ENCODE results near the gene DHH.

DHH gene

GRCh38 chr12:49100380-49100779 is 5.8 kb upstream of the DHH start:
- peak overlapping the region; percentile 54 for H3K27ac Mint-ChIP-seq
- H3K27me3 Mint-ChIP-seq (ENCODE audit: low read depth, poor library complexity), result peaks cover 13% of the 10 kb centered on the region
- no peak overlapping the region for H3K4me3 Mint-ChIP-seq

GRCh38 chr12:49098703-49099102 is 4.1 kb upstream of the DHH start:
- H3K27ac Mint-ChIP-seq, result no peak overlapping the region
- H3K9me3 Mint-ChIP-seq, result no peaks in the 10 kb centered on the region
- no peak overlapping the region for H3K4me3 Mint-ChIP-seq
- H3K4me1 Mint-ChIP-seq, result peaks cover 16% of the 10 kb centered on the region
- peaks cover 63% of the 10 kb centered on the region for H3K36me3 Mint-ChIP-seq (ENCODE audit: low read depth)
- no peak for DNase-seq
- TF ChIP-seq CTCF (IDR thresholded peaks at IDR 0.05), result no peak
- H3K27me3 Mint-ChIP-seq (ENCODE audit: low read depth, poor library complexity), result peaks cover 30% of the 10 kb centered on the region

More at GRCh38 chr12:49100380-49100779, 5.8 kb upstream of the DHH start:
- peaks cover 70% of the 10 kb centered on the region for H3K36me3 Mint-ChIP-seq (ENCODE audit: low read depth)
- peaks cover 2% of the 10 kb centered on the region for H3K4me1 Mint-ChIP-seq
- H3K9me3 Mint-ChIP-seq, result no peaks in the 10 kb centered on the region
- no peak for TF ChIP-seq CTCF (IDR thresholded peaks at IDR 0.05)
- no peak for DNase-seq

- H3K9me3 Mint-ChIP-seq, result no peaks in the 10 kb centered on the region
- no peak overlapping the region for H3K4me3 Mint-ChIP-seq
- peaks cover 22% of the 10 kb centered on the region for H3K4me1 Mint-ChIP-seq
- peaks cover 60% of the 10 kb centered on the region for H3K36me3 Mint-ChIP-seq (ENCODE audit: low read depth)
- H3K27ac Mint-ChIP-seq, result no peak overlapping the region
- TF ChIP-seq CTCF (IDR thresholded peaks at IDR 0.05), result peak; percentile 80
- H3K27me3 Mint-ChIP-seq (ENCODE audit: low read depth, poor library complexity), result peaks cover 37% of the 10 kb centered on the region
- DNase-seq, result peak; percentile 75
Observed at GRCh38 chr12:49098035-49098451, 3.4 kb upstream of the DHH start.

GRCh38 chr12:49097381-49097780 is 2.8 kb upstream of the DHH start:
- no peak for TF ChIP-seq CTCF (IDR thresholded peaks at IDR 0.05)
- Mint-ChIP-seq H3K9me3 (no peaks in the 10 kb centered on the region), H3K27me3 (ENCODE audit: low read depth, poor library complexity) (peaks cover 43% of the 10 kb centered on the region), H3K27ac (no peak overlapping the region), H3K4me1 (peaks cover 26% of the 10 kb centered on the region), H3K4me3 (no peak overlapping the region), H3K36me3 (ENCODE audit: low read depth) (peaks cover 60% of the 10 kb centered on the region)
- no peak for DNase-seq

GRCh38 chr12:49094975-49095365 is 369 bp upstream of the DHH start:
- Mint-ChIP-seq H3K36me3 (ENCODE audit: low read depth) (peaks cover 40% of the 10 kb centered on the region), H3K4me3 (peak overlapping the region; percentile 69), H3K4me1 (peaks cover 44% of the 10 kb centered on the region), H3K9me3 (no peaks in the 10 kb centered on the region), H3K27ac (no peak overlapping the region), H3K27me3 (ENCODE audit: low read depth, poor library complexity) (peaks cover 67% of the 10 kb centered on the region)
- no peak for DNase-seq
- TF ChIP-seq CTCF (IDR thresholded peaks at IDR 0.05), result no peak

- DNase-seq, result peak; percentile 48
- no peaks in the 10 kb centered on the region for H3K9me3 Mint-ChIP-seq
- H3K27ac Mint-ChIP-seq, result no peak overlapping the region
- H3K36me3 Mint-ChIP-seq (ENCODE audit: low read depth), result peaks cover 31% of the 10 kb centered on the region
- peaks cover 45% of the 10 kb centered on the region for H3K4me1 Mint-ChIP-seq
- peak overlapping the region; percentile 65 for H3K4me3 Mint-ChIP-seq
- peaks cover 79% of the 10 kb centered on the region for H3K27me3 Mint-ChIP-seq (ENCODE audit: low read depth, poor library complexity)
- no peak for TF ChIP-seq CTCF (IDR thresholded peaks at IDR 0.05)
Observed at GRCh38 chr12:49093792-49094159, 825 bp downstream of the DHH start.
